HG03196 (cell line): Measurements from ENCODE around the gene OR9A4.

Experiments
- ATAC-seq: cut with Tn5 transposase; IDR thresholded peaks from one replicate; pipeline ENCODE4 v1.9.1; 2021; ENCODE audit not compliant: unreplicated experiment

Gene OR9A4

GRCh38 chr7:141946796-141947195 lies 30.6 kb downstream of the OR9A4 start, which contains the start of gene CLEC5A:
Gene CLEC5A, minus strand, starts transcription at chr7:141946974. Its CDS starts 682 bp downstream, at chr7:141946292.
- ATAC-seq, result no peak

GRCh38 chr7:141949021-141949420 lies 32.8 kb downstream of the OR9A4 start:
- ATAC-seq, result no peak

GRCh38 chr7:141949451-141949850 lies 33.3 kb downstream of the OR9A4 start:
- ATAC-seq, result no peak

GRCh38 chr7:141949911-141950310 lies 33.7 kb downstream of the OR9A4 start:
- no peak for ATAC-seq

GRCh38 chr7:141950806-141951205 lies 34.6 kb downstream of the OR9A4 start:
- no peak for ATAC-seq

- ATAC-seq, result no peak
Measured at GRCh38 chr7:141952461-141952860, 36.3 kb downstream of the OR9A4 start.

GRCh38 chr7:141954334-141954733 lies 38.1 kb downstream of the OR9A4 start:
- no peak for ATAC-seq

- no peak for ATAC-seq
Measured at GRCh38 chr7:141956084-141956483, 39.9 kb downstream of the OR9A4 start.

- no peak for ATAC-seq
Measured at GRCh38 chr7:141960687-141961422, 44.7 kb downstream of the OR9A4 start.
